ENCODE measurements around the gene GDI2.
"Not testable (repeated sequence)": the region's sequence is repeated elsewhere in the genome, so short reads cannot be mapped to it uniquely, and the experiment has no call there.

Gene GDI2

DNA sequence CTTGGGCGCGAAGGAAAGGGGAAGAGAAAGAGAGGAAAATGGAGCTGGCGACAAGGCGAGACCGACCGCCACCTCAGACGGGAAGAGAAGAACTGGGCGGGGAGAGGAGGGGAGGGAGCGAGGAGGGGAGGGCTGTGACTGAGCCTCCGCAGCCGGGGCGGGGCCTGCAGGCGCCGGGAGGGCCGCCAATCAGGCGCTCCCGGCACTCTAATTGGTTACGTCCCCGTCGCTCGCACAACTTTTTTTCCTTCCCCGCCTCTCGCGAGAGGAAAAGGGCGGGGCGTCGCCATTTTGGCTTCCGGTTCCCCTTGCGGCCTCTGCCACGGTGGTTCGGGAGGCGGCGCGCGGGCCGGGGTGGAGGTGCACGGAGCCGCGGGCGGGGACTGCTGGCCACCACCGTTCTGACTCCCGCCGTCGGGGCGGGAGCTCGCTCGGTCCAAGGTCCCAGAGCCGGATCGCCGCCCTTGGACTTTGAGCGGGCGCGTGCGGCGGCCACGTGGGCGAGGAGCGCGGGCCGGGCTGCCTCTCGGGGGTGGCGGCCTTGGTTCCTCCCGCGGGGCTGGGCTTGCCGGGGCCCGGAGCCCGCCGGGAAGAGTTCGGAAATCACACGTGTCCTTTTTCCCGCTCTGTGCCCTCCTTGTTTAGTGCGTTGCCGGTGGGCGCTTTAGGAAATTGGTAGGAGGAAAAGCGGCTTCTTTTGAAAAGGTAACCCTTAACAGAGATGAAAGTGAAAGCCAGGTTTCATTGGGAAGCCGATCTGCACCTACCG is at the start of gene GDI2:
Gene GDI2 (minus strand): TSS at position 94 of the 769 bp plus-strand sequence. CDS start 176 bp downstream, outside the sequence.
- DNase-seq (ENCODE audit: low spot score) = peak; percentile 98

DNA sequence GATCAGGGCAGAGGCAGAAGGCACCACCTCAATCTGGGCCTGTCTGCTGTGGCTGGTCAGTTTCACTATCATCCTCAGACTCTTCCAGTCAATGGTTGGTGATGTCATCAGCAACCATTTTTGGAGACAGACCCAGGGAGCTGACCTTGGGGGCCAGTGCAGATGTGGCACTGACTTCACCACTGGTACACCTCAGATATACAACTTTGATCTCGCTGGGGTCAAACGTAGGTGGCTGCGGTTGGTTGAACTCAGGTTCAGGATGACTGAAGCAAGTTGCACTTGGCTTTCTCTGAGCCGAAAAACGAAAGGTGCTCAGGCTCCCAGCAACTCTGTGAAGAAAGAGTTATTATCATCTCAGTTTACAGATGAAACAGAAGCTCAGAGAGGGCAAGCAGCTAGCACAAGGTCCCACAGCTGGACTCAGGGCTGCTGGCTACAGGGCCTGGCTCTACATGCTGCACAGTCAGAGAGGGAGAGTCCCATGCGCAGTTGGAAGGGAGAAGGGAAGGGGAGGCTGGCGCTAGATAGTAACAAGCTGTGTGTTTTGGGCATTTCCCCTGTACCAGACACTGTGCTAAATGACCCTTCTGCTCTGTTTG is 49.2 kb upstream of the GDI2 start:
- no peak for DNase-seq (ENCODE audit: low spot score)

DNA sequence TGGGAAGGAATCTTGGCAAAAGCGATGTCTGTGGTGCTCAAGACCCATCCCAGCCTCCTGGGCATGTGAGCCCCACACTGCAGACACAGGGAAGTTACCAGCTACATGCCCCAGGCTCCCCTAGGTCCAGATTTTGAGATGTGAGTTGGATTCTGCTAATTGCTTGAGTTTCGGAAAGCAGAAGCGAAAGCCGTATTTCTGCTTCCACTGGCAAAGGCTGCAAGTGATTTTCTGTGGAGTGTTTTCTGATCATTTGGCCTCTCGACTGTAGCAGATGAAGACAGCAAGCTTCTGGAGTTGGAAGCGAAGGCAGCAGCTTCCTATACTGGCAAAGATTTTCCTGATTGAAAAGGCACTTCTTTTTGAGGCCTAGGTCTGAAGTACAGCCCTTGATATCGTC is 46.8 kb upstream of the GDI2 start:
- peak; percentile 63 for DNase-seq (ENCODE audit: low spot score)

DNA sequence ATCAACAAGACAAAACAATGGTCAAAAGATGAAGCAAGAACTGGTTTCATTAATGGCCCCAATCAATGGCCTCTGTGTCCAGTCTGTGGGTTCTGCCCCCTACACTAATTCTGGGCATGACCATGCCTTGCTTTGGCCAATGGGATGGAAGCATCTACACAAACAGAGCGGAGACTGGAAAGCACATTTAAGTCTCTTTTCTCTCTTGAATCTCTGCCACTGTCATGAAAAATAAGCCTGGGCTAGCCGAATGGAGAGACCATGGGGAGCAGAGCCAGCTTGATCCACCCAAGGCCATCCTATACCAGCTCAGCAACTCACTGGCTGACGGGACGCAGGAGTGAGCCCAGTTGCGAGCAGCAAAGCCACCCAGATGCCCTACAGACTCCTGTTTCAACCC is 45.6 kb upstream of the GDI2 start:
- DNase-seq (ENCODE audit: low spot score) = peak; percentile 91

DNA sequence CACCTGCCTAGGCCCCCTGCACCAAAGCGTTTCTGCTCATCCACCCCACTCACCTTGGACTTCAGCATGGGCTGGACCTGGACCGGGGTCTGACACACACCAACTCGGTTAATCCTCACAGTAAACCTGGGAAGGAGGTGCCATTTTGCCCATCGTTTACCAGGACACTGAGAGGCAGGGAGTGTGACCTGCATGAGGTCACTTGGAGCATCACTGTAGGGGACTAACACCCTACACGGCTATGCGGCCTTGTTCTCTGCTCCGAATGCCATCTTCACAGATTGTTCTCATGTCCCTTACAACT is 43.4 kb upstream of the GDI2 start:
- DNase-seq (ENCODE audit: low spot score) = no peak

DNA sequence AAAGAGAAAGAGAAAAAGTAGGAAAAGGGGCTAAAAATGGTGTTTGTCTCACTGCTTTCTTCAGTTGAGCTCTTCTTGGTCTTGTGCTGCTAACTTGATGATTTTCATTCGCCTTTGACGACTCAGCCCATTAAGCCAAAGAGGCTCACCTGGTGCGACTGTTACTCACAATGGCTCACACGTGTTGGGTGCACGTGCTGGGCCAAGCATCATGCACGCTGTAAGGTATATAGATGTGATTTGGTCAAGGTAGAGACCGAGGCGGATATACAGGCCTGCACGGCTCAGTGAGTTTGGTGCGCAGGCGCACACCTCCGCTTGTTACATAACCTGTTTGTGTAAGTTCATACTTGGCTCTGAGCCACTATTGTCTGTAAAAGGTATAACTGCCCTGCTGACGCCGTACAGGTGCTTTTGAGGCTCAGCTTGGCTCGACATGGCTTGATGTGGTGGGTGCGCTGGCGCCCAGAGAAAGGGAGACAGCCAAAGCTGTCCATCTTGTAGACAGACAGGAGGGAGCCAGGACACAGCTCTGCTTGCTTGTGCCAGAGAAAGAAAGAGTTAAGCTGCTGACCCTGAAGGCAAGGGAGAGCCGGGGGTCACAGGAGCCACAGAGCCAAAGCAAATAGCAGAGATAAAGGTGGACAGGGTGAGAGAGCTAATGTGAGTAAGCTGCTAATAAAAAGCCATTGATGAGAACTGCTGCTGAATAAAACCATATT is 42.9 kb upstream of the GDI2 start:
- DNase-seq (ENCODE audit: low spot score) = no peak

DNA sequence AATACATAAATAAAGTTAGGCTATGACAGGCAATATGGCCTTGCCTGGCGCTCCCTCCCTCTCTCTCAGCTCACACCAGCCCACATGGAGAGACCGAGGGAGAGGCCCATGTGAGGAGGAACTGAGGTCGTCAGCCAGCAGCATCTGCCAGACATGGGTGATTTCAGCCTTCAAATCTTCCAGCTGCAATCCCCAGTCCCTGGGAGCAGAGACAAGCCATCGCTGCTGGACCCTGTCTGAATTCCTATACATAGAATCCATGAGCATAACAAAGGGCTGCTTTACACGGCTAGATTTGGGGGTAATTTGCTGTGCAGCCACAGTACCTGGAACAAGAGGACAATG is 40.9 kb upstream of the GDI2 start:
- DNase-seq (ENCODE audit: low spot score) = no peak

DNA sequence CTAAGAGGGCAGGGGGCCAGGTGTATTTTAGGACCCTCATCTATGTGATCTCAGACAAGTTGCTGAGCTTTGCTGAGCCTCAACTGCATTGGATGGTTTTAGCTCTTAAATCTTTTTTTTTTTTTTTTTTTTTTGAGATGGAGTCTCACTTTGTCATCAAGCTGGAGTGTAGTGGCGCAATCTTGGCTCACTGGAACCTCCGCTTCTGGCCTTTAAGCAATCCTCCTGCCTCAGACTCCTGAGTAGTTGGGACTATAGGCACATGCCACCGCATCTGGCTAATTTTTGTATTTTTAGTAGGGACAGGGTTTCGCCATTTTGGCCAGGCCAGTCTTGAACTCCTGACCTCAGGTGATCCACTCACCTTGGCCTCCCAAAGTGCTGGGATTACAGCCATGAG is 33.4 kb upstream of the GDI2 start:
- not testable (repeated sequence) for DNase-seq (ENCODE audit: low spot score)

DNA sequence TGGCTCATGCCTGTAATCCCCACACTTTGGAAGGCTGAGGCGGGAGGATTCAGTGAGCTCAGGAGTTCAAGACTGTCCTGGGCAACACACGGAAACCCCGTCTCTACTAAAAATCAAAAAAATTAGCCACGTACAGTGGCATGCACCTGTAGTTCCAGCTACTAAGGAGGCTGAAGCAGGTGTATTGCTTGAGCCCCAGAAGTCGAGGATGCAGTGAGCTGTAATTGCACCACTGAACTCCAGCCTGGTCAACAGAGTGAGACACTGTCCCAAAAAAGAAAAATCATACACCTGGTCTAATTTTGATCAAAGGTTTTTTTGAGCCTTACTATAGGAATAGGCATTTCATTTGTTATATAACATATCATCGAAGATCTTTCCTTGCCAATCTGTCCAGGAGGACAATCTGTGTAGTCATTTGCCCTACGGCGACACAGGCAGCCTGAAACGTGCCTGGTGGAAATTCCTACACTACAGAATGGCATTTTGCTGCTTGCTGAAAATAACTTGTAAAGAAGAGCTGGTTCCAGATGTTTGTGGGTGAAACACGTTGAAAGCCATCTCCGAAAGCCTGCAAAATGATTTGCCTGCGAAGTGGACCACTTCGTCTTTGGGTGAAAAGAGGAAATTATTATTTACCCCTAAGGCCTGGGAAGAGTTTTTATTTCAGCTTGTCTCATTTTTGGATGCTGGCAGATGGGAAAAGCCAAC is 31.3 kb upstream of the GDI2 start:
- no peak for DNase-seq (ENCODE audit: low spot score)

DNA sequence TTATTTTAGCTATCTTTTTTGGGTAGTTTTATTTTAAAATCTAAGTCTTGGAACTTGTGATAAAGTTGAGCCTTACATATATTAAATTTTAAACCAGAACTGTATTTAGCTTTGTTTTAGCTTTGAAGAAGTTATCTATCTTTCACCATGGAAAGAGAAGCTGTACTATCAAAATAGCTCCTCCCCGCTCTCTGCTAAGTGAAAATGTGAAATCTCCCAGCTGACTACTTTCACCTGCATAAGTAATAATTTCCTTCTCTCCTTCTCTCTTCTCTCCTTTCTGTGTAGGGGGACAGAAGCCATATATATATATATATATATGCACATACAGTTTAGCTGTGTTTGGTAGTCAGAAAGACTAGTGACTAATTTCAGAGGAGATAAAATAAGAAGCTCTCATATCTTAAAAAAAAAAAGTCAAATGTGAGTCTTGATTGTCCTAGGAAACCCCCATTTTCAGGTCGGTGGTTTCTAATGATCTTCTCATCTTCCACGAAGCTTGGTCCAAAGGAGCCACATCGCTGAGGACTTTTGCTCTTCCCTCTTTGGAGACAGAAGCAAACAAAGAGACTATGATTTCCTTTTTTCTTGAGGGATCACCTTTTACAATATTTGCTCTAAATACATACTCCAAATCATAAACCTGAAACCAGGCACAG is 30.6 kb upstream of the GDI2 start:
- no peak for DNase-seq (ENCODE audit: low spot score)

DNA sequence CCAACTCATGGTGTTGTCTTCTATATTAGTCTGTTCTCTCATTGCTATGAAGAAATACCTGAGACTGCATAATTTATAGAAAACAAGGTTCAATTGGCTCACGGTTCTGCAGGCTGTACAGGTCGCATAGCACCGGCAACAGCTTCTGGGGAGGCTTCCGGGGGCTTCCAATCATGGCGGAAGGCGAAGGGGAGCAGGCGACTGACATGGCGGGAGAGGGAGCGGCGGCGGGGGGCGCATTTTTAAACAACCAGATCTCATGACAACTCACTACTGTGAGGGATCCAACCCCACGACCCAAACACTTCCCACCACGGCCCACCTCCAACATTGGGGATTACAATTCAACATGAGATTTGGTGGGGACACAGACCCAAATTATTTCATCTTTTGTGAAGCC is 28.7 kb upstream of the GDI2 start:
- DNase-seq (ENCODE audit: low spot score) = no peak

DNA sequence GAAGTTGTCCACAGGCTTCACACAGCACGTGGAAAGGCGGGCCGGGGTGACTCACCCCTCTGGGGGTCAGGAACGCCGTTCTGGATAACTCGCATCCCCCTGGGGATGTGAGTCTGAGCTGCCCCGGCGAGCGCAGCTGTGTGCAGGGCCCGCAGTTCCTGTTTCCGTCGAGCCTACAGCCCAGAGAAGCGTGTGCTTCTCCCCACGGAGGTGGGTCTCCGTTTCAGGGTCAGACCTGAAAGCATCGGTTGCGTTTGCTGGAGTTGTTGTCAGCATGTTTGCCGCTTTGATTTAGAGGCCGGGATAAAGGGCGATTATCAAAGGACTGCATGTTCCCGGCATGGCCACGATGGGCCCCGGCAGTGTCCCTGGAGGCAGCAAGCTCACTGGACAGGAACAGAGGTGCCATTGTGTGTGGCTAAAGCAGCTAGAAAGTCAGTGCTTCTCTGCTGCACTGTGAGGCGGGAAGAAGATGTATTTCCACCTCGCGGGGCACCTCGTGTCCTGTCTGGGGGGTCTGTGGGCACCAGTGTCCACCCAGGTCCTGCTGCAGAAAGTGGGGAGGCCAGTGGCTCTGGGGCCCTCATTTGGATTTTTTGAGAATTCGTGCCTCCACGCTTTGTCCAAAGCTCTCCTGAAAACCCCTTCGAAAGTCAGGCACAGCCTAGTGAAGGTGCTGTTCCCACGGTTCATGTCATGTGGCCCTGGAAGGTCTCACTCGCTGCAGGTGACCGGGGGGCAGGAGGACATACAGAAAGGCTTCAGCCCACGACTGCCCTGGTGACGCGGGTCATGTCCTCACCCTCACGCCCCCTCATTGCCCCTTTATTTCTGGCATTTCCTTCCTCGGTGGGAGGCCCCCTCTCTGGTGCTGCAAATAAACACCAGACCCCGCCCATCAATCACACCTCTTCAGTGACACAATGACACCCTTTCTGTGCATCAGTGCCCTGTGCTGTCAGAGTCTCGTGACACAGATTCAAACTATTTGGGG is 27.4 kb upstream of the GDI2 start:
- peak; percentile 86 for DNase-seq (ENCODE audit: low spot score)

DNA sequence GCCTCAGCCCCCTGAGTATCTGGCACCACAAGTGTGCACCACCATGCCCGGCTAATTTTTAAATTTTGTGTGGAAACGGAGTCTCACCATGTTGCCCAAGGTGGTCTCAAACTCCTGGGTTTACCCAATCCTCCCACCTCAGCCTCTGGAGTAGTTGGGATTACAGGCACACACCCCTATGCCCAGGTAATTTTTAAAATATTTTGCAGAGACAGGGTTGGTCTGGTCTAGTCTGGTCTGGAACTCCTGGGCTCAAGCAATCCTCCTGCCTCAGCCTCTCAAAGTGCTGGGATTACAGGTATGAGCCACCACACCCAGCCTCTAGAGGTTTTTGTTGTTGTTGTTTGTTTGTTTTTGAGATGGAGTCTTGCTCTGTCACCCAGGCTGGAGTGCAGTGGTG is 22.9 kb upstream of the GDI2 start:
- DNase-seq (ENCODE audit: low spot score) = not testable (repeated sequence)

DNA sequence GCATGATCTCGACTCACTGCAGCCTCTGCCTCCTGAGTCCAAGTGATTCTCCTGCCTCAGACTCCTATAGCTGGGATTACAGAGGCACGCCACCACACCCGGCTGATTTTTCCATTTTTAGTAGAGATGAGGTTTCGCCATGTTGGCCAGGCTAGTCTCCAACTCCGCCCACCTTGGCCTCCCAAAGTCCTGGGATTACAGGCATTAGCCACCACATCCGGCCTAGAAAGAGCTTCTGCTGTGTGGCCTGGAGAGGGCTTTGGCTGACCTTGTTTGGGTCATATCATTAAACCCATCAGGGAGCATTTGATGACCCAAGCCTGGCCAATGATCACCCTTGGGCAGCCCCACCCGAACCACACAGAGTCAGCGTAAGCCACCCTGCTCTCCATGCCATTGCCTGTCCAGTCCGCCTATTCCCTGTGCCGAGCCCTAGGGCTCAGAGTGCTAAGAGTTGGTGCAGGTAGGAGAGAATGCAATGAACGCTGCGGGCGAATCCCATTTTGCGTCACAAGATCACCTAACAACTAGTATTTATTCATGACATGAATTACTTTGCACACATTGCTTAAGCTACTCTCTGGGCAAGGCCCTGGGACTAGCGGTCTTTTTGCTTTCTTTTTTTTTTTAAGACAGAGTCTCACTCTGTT is 22.3 kb upstream of the GDI2 start:
- no peak for DNase-seq (ENCODE audit: low spot score)

DNA sequence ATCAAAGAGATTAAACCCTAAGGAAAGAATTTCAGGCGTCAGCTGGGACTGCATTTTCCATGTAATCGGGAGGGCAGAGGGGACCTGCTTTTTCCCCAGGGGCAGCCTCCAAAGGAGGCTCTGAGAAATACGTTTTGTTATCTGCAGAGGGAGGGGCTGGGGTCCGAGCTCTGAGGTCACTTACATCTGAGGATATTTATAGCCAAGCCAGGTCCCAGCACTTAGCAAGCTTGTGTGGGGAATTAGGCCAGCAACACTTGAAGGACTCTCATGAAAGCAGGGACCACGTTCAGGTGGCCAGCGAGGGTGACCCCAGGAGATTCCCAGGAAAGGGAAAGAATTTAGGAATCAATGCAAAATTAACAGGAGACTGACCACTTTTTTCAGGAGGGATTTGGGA is 20.6 kb upstream of the GDI2 start:
- DNase-seq (ENCODE audit: low spot score) = no peak

DNA sequence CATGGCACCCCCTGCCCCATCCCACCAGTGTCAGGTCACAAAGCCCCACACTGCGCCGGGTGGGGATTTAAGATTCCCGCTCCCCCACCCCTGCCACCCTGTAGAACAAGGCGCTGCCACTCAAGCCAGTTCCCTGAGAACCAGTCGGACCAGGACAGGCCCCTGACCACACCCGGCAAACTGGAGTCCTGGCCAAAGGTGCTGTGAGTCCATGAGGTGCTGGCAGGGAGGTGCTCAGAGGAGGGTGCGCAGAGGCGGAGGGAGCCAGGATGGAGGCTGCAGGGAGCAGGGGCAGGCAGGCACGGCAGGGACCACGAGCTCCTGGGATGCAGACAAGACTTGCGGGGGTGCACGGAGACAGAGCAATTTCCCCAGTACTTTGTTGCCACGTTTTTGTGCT is 19.7 kb upstream of the GDI2 start:
- no peak for DNase-seq (ENCODE audit: low spot score)

DNA sequence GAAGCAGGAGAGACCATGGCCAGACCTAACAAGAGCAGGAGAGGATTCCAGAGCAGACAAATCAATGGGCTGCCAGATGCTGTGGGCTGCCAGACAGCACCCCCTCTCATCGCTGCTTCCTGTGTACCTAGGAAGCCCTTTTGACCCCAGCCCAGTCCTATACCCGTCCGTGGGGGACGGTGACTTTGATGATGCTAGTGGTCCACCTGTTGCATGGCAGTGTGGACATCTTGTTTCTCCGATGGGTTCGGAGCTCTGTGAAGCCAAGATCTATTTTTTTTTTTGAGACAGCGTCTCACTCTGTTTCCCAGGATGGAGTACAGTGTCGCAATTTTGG is 18.2 kb upstream of the GDI2 start:
- DNase-seq (ENCODE audit: low spot score) = no peak

DNA sequence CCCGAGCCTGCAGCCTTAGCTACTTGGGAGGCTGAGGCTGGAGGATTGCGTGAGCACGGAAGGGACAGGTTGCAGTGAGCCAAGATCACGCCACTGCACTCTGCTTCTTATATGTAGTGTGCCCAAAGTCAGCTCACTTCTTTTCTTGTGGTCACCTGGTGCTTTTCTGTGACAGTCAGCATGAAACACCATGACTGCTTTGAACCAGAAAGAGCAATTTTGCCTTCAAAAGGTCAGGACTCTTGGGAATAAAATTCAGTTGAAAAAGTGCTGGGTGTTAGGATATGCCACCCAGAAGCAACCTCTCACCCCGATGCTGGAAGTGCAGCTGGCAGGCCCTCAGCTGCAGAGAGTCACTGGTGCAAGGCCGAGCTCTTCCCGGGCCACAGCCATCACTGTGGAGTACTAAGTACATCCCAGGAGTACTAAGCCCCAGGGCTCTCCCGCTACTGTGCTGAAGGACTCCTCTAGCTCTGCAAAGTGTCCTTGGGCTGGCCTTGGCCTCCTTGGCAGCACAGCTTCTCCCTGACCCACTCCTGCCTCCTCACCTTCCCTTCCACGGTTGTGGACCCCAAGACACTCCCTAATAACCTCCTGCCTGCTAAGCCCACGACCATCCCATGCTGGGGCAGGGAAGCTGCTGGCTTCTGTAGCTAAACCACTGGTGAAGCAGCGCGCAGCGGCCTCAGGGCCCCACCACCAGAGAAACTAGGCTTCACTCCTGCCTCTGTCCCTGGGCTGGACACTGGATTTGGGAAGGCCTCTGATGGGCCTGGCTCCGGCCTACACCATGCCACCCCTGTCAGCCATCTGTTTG is 17.6 kb upstream of the GDI2 start:
- DNase-seq (ENCODE audit: low spot score) = no peak

DNA sequence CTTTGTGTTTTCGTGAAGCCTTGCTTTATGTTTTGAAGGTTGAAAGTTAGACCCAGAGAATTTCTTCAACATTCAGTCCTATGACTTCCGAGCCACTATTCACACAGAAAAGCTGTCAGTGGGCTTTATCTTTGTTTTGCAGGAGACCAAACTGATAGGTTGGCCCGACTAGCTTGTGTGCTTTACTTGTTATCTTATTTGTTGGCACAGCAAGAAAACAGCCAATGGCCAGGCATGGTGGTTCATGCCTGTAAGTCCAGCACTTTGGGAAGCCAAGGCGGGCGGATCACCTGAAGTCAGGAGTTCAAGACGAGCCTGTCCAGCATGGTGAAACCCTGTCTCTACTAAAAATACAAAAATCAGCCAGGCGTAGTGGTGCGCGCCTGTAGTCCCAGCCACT is 16.0 kb upstream of the GDI2 start:
- DNase-seq (ENCODE audit: low spot score) = no peak

DNA sequence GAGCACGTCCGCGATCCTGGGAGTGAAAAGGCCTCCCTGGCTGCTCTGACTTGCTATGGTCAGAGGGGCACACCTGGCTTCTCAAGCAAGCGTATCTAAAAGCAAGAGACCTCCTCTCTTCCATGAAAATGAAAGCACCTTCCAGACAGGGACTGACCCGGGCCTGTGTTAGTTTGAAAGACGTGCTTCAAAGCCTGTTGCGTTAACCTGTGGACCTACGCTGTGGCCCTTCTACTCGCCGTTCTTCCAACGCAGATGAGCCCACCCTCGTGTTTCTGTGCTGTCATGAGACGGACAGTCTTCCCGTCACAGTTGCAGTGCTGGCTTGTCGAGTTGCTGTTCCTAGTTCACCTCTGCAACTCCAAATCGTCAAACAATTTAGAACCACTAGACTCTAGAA is 15.5 kb upstream of the GDI2 start:
- DNase-seq (ENCODE audit: low spot score) = no peak

All from Ammon's horn (tissue), 1 donor.